HepG2 (cell line): ENCODE results near the gene AGT. TPM values are rescaled to one million over a fixed set of nuclear protein-coding genes. Genes with fewer than 3 reads are reported as not detected.

Experiments
- ATAC-seq: fragments of 200-7000 bp; cut with Tn5 transposase; 3 replicates; pipeline ENCODE4 v1.9.1; 2020; ENCODE audit warnings: mild to moderate bottlenecking, moderate library complexity
- BruUV-seq: library from RNA; stranded (reverse); fragments of 400-500 nt; replicated peaks from 2 replicates; lab custom pipeline; 2021; lab: Mats Ljungman, UMichigan
- CTCF ChIA-PET: fragments of 300-600 bp; formaldehyde crosslinking; extraction: SDS; loops from one replicate; lab custom pipeline; 2021; ENCODE audit warnings: low total read pairs, inconsistent platforms, low intra/inter-chr PET ratio; lab: Yijun Ruan, JAX
- POLR2A ChIA-PET: fragments of 350-600 bp; sonication (Branson Sonifier 250); formaldehyde crosslinking; loops from one replicate; lab custom pipeline; 2020; ENCODE audit warnings: antibody characterized with exemption, inconsistent platforms; lab: Yijun Ruan, JAX
- DNase-seq: peaks from one replicate; pipeline ENCODE4 v3.0.0-alpha.2; 2015; ENCODE audit warnings: low spot score
- FAIRE-seq: peaks from 3 replicates; lab custom pipeline; 2011; peaks lifted over from hg19 to GRCh38; lab: Jason Lieb, UNC
- H2AFZ ChIP-seq: one replicate; pipeline ENCODE4 v1.6.1; 2011; ENCODE audit warnings: low read length, inconsistent platforms
- H3K27ac ChIP-seq: fragments of 300-600 bp; 3 replicates; pipeline ENCODE4 v1.8.0; 2011; ENCODE audit warnings: mixed run types, mild to moderate bottlenecking, mixed read lengths, low read length, inconsistent platforms; ENCODE audit not compliant: insufficient read depth; ENCODE audit errors: extremely low read length
- H3K27me3 ChIP-seq, 2 experiments: fragments of 200-600 bp in 1 of 2; 2 replicates in 1 of 2; 3 replicates in 1 of 2; pipeline versions ENCODE4 v1.6.0 to v1.8.0; 2011; ENCODE audit warnings: low read length in 2 of 2, mild to moderate bottlenecking in 2 of 2, moderate library complexity in 2 of 2, inconsistent platforms in 1 of 2; ENCODE audit not compliant: insufficient read depth in 2 of 2, control insufficient read depth in 1 of 2
- H3K36me3 ChIP-seq, 2 experiments: fragments of 200-600 bp in 1 of 2; replicated peaks in 1 of 2; 2 replicates in 1 of 2; 3 replicates in 1 of 2; pipeline versions ENCODE4 v1.5.1 to v1.8.0; 2011; ENCODE audit warnings: low read length in 2 of 2, inconsistent platforms in 1 of 2; ENCODE audit not compliant: insufficient read depth in 2 of 2, control insufficient read depth in 1 of 2
- H3K4me1 ChIP-seq: 2 replicates; pipeline ENCODE4 v1.5.1; 2012; ENCODE audit warnings: low read length, inconsistent platforms; ENCODE audit not compliant: insufficient read depth
- H3K4me2 ChIP-seq: 2 replicates; pipeline ENCODE4 v1.6.0; 2011; ENCODE audit warnings: low read depth, low read length, inconsistent platforms
- H3K4me3 ChIP-seq, 3 experiments: fragments of 200-600 bp in 1 of 3; sonication (generic), shearing (Covaris generic) in 1 of 3; replicated peaks in 1 of 3; 2 replicates each; pipeline ENCODE4 v1.5.1; 2011 to 2016; ENCODE audit warnings: low read length in 3 of 3, inconsistent platforms in 2 of 3, low read depth in 2 of 3, mild to moderate bottlenecking in 2 of 3, control low read depth in 1 of 3, mixed read lengths in 1 of 3; ENCODE audit not compliant: insufficient read depth in 1 of 3
- H3K79me2 ChIP-seq: one replicate; pipeline ENCODE4 v1.6.1; 2011; ENCODE audit warnings: low read length, inconsistent platforms; ENCODE audit not compliant: insufficient read depth
- H3K9ac ChIP-seq: 2 replicates; pipeline ENCODE4 v1.6.0; 2011; ENCODE audit warnings: mild to moderate bottlenecking, low read depth, low read length, inconsistent platforms; ENCODE audit not compliant: insufficient read depth
- H3K9me3 ChIP-seq: 2 replicates; pipeline ENCODE4 v1.5.1; 2012; ENCODE audit warnings: mild to moderate bottlenecking, low read length
- H4K20me1 ChIP-seq: 2 replicates; pipeline ENCODE4 v1.6.0; 2011; ENCODE audit warnings: inconsistent platforms, mild to moderate bottlenecking, low read length, moderate library complexity; ENCODE audit not compliant: insufficient read depth
- ASH2L ChIP-seq: fragments of 300-600, 200-600 bp; sonication (generic); IDR thresholded peaks from 2 replicates; pipeline ENCODE4 v1.7.0; 2017; ENCODE audit warnings: low read depth, mild to moderate bottlenecking, moderate library complexity, mixed read lengths, low read length; ENCODE audit not compliant: insufficient read length
- EEA1 ChIP-seq: sonication (generic); formaldehyde crosslinking; IDR thresholded peaks from 2 replicates; pipeline ENCODE4 v1.5.1; 2020; ENCODE audit warnings: mild to moderate bottlenecking, missing genetic modification reagents, borderline replicate concordance
- FOXK2 ChIP-seq: fragments of 450-650 bp; IDR thresholded peaks from 2 replicates; pipeline ENCODE4 v1.6.1; 2016
- GABPA ChIP-seq, 2 experiments: IDR thresholded peaks; 2 replicates each; pipeline ENCODE4 v1.6.1; 2011 to 2016; ENCODE audit warnings: low read depth in 2 of 2, low read length in 1 of 2, missing biosample characterization in 1 of 2, missing genetic modification characterization in 1 of 2
- NFYC ChIP-seq: IDR thresholded peaks from 2 replicates; pipeline ENCODE4 v1.6.1; 2016; ENCODE audit warnings: missing genetic modification reagents, missing compliant biosample characterization
- PCBP2 ChIP-seq: fragments of 200-400 bp; formaldehyde crosslinking; optimal IDR thresholded peaks from 2 replicates; pipeline ENCODE3; 2018; ENCODE audit warnings: low read length, low read depth; ENCODE audit not compliant: poor library complexity, severe bottlenecking
- PHF20 ChIP-seq: sonication (generic); formaldehyde crosslinking; IDR thresholded peaks from 2 replicates; pipeline ENCODE4 v1.5.0; 2020; ENCODE audit warnings: mild to moderate bottlenecking, missing genetic modification reagents
- ZNF557 ChIP-seq: sonication (generic); formaldehyde crosslinking; IDR thresholded peaks from 2 replicates; pipeline ENCODE4 v1.4.0; 2020; ENCODE audit warnings: missing genetic modification reagents
- ZNF720 ChIP-seq: sonication (generic); formaldehyde crosslinking; IDR thresholded peaks from 2 replicates; pipeline ENCODE4 v1.4.0; 2020; ENCODE audit warnings: missing genetic modification reagents
- ZNF737 ChIP-seq: sonication (generic); formaldehyde crosslinking; IDR thresholded peaks from 2 replicates; pipeline ENCODE4 v1.5.0; 2020; ENCODE audit warnings: missing genetic modification reagents, mild to moderate bottlenecking, borderline replicate concordance
- ZNF749 ChIP-seq: sonication (generic); formaldehyde crosslinking; IDR thresholded peaks from 2 replicates; pipeline ENCODE4 v1.8.0; 2022; ENCODE audit warnings: mild to moderate bottlenecking, missing genetic modification reagents, moderate library complexity, borderline replicate concordance
- ZSCAN9 ChIP-seq: IDR thresholded peaks from 2 replicates; pipeline ENCODE4 v1.6.1; 2016; ENCODE audit warnings: borderline replicate concordance
- WGBS: methylation state at CpG from one replicate; pipeline ENCODE4 v1.1.6; 2017; ENCODE audit warnings: low lambda C conversion rate; 5-methylcytosine and 5-hydroxymethylcytosine counted together
- in situ Hi-C: cut with HindIII; loops from 2 replicates; pipeline ENCODE4 v1.10.0; 2017; ENCODE audit warnings: low pct_unique_long_range_greater_than_20kb; ENCODE audit not compliant: extremely low pct_ligation_motif_present
- intact Hi-C: fragments of 100-400 bp; cut with micrococcal nuclease; formaldehyde crosslinking; loops from one replicate; pipeline ENCODE4 v1.10.0; 2022; ENCODE audit not compliant: unreplicated experiment
- polyA plus RNA-seq, 8 experiments: library from polyadenylated mRNA; depleted of rRNA in 3 of 8; stranded (reverse) in 7 of 8; unstranded in 1 of 8; fragments of >200 nt; fragmentation: Illumina TruSeq in 4 of 8; extraction: Trizol in 4 of 8; gene quantifications; 2 replicates each; pipeline versions ENCODE4 v1.2.1 to v1.2.3, GENCODE V29; 2011 to 2016; ENCODE audit warnings: low read depth in 4 of 8, missing spikeins in 1 of 8, mixed read lengths in 1 of 8; ENCODE audit not compliant: insufficient read depth in 1 of 8
- total RNA-seq, 5 experiments: library from RNA; depleted of rRNA; stranded (reverse); fragments of >200 nt; fragmentation: Illumina TruSeq; extraction: Trizol; gene quantifications; 2 replicates each; pipeline ENCODE4 v1.2.3, GENCODE V29; 2016; ENCODE audit warnings: low read depth in 1 of 5

The AGT gene
- total and polyA plus RNA-seq, 2 of the 13 experiments (the other 11 are each of a cell fraction or from before 2014, with no cell fraction given), result 892 to 2,071 TPM

DNA sequence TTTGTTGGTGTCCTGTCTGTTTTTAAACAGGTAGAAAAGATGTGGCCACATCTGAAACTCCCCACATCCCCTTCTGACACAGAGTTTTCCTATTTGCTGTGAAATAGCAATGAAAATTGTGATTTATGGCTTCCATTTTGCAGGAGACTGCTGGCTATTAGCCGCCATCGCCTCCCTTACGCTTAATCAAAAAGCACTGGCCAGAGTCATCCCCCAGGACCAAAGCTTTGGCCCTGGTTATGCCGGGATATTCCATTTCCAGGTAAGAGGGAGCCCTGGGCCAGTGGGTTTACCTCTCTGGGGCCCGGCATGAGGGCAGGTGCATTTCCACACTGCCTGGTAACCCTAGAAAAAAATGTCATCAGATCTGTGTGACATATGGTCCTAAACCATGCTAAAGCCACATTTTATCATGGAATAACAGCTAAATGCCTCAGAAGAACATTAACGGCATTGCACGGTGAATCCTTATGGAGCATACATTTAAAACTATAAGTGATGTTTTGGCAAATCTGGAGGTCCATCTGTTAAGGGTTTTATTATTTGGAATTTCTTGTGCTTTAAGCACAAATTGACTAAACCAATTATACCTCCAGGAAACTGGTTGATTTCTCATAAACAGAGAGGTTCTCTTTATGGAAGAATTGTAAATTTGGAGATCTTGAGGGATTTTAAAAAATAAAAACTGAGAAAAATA lies 45.6 kb upstream of the AGT start:
- H3K9me3 ChIP-seq, result no peaks in the 10 kb centered on the region
- ChIA-PET CTCF (no interaction called here), POLR2A (interaction anchor here (1.4 to 2.1 kb wide), 2 partner anchors 45 to 49 kb away, joined by 4 to 13 read pairs; partner anchors contain the start of gene AGT)
- H3K9ac ChIP-seq, result no peak overlapping the region
- no peak overlapping the region for H2AFZ ChIP-seq
- TF ChIP-seq ZNF720 (CRISPR knock-in tag) (no peak), ZNF557 (CRISPR knock-in tag) (no peak), ZNF749 (CRISPR knock-in tag) (no peak), NFYC (CRISPR knock-in tag) (no peak), EEA1 (CRISPR knock-in tag) (no peak), FOXK2 (no peak), PHF20 (CRISPR knock-in tag) (no peak), ASH2L (no peak), PCBP2 (no peak), ZSCAN9 (CRISPR knock-in tag) (no peak), ZNF737 (CRISPR knock-in tag) (no peak), GABPA (IDR thresholded peaks at IDR 0.05; ENCODE audit: low read depth, low read length) (no peak), GABPA (CRISPR knock-in tag; IDR thresholded peaks at IDR 0.05; ENCODE audit: low read depth) (no peak)
- DNase-seq (no peak), FAIRE-seq (no peak), ATAC-seq (no peak)
- no peak overlapping the region for H3K27ac ChIP-seq
- in situ Hi-C loops, result no loop called here
- H3K27me3 ChIP-seq, result no peaks in the 10 kb centered on the region
- no peak overlapping the region for H3K4me2 ChIP-seq
- no peaks in the 10 kb centered on the region for H3K36me3 ChIP-seq
- BruUV-seq, result no TSS peak
- H4K20me1 ChIP-seq, result no peaks in the 10 kb centered on the region
- H3K4me1 ChIP-seq, result peaks cover 74% of the 10 kb centered on the region
- no peak overlapping the region for H3K4me3 ChIP-seq
- intact Hi-C loops, result loop anchor here (2.0 kb wide), 1 partner anchor 45 kb away; the partner anchor contains the start of gene AGT
- H3K79me2 ChIP-seq, result no peaks in the 10 kb centered on the region
- 89% methylated on average over 7 of the region's 7 CpGs for WGBS
